Mammary epithelial cell (primary cell): ENCODE results near the gene FGF14.

ENCODE experiments used
- EZH2 ChIP-seq: IDR thresholded peaks from 2 replicates; pipeline ENCODE4 v1.6.1; 2012; ENCODE audit warnings: low read length, inconsistent platforms, borderline replicate concordance
- TF ChIP-seq, protein P1 (sequence below), 2 donors: IDR thresholded peaks in 1 of 2; conservative IDR thresholded peaks in 1 of 2; 2 replicates each; pipeline ENCODE4 v1.5.1; 2011 to 2012; ENCODE audit warnings: inconsistent platforms in 2 of 2, low read length in 2 of 2, mild to moderate bottlenecking in 2 of 2, control low read depth in 1 of 2, low read depth in 1 of 2; ENCODE audit not compliant: insufficient read depth in 1 of 2; ENCODE audit errors: extremely low read depth in 1 of 2

DNA sequence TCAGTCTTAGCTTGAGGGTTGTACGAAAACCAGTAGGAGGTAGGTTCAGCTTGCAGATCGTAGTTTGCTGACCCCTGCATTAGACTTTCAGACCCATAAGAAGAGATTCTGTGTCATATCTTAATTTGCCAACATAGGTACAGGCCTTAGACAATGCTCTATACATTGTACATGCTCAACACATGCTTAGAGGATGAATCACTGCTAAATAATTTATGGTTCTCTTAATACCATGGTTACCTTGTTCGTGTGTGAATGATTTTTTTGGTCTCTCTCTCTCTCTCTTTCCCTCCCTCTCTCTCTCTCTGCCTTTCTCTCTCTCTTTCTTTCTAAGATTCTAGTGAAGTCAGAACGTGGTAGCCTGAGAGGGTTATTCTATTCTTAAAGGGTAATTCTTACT is 112.2 kb downstream of the FGF14 start:
- TF ChIP-seq, protein P1, sequence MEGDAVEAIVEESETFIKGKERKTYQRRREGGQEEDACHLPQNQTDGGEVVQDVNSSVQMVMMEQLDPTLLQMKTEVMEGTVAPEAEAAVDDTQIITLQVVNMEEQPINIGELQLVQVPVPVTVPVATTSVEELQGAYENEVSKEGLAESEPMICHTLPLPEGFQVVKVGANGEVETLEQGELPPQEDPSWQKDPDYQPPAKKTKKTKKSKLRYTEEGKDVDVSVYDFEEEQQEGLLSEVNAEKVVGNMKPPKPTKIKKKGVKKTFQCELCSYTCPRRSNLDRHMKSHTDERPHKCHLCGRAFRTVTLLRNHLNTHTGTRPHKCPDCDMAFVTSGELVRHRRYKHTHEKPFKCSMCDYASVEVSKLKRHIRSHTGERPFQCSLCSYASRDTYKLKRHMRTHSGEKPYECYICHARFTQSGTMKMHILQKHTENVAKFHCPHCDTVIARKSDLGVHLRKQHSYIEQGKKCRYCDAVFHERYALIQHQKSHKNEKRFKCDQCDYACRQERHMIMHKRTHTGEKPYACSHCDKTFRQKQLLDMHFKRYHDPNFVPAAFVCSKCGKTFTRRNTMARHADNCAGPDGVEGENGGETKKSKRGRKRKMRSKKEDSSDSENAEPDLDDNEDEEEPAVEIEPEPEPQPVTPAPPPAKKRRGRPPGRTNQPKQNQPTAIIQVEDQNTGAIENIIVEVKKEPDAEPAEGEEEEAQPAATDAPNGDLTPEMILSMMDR (conservative IDR thresholded peaks at IDR 0.05 in 1 of 2, IDR thresholded peaks at IDR 0.05 in 1 of 2; ENCODE audit: extremely low read depth in 1 of 2, insufficient read depth in 1 of 2, low read depth in 1 of 2, low read length in 2 of 2): no peak
- TF ChIP-seq EZH2: no peak
